CD4-positive, alpha-beta T cell treated with Interleukin-21 for 1 hour (primary cell): ENCODE measurements around the gene SLIT1.

Experiments
- DNase-seq: peaks from one replicate; pipeline ENCODE4 v3.0.0-alpha.2; 2020

Gene SLIT1

GRCh38 chr10:96949039-96949683 lies 236.6 kb downstream of the SLIT1 start:
- DNase-seq, result no peak
